HepG2 (cell line): ENCODE measurements around the gene RECK. TPM values are rescaled to one million over a fixed set of nuclear protein-coding genes. Genes with fewer than 3 reads are reported as not detected.
"Not testable (repeated sequence)": the region's sequence is repeated elsewhere in the genome, so short reads cannot be mapped to it uniquely, and the experiment has no call there.

ENCODE experiments used
- ATAC-seq: fragments of 200-7000 bp; cut with Tn5 transposase; 3 replicates; pipeline ENCODE4 v1.9.1; 2020; ENCODE audit warnings: mild to moderate bottlenecking, moderate library complexity
- BruUV-seq: library from RNA; stranded (reverse); fragments of 400-500 nt; replicated peaks from 2 replicates; lab custom pipeline; 2021; lab: Mats Ljungman, UMichigan
- CTCF ChIA-PET: fragments of 300-600 bp; formaldehyde crosslinking; extraction: SDS; loops from one replicate; lab custom pipeline; 2021; ENCODE audit warnings: low total read pairs, inconsistent platforms, low intra/inter-chr PET ratio; lab: Yijun Ruan, JAX
- POLR2A ChIA-PET: fragments of 350-600 bp; sonication (Branson Sonifier 250); formaldehyde crosslinking; loops from one replicate; lab custom pipeline; 2020; ENCODE audit warnings: antibody characterized with exemption, inconsistent platforms; lab: Yijun Ruan, JAX
- DNase-seq: peaks from one replicate; pipeline ENCODE4 v3.0.0-alpha.2; 2015; ENCODE audit warnings: low spot score
- FAIRE-seq: peaks from 3 replicates; lab custom pipeline; 2011; peaks lifted over from hg19 to GRCh38; lab: Jason Lieb, UNC
- H2AFZ ChIP-seq: one replicate; pipeline ENCODE4 v1.6.1; 2011; ENCODE audit warnings: low read length, inconsistent platforms
- H3K27ac ChIP-seq: fragments of 300-600 bp; 3 replicates; pipeline ENCODE4 v1.8.0; 2011; ENCODE audit warnings: mixed run types, mild to moderate bottlenecking, mixed read lengths, low read length, inconsistent platforms; ENCODE audit not compliant: insufficient read depth; ENCODE audit errors: extremely low read length
- H3K27me3 ChIP-seq, 2 experiments: fragments of 200-600 bp in 1 of 2; 2 replicates in 1 of 2; 3 replicates in 1 of 2; pipeline versions ENCODE4 v1.6.0 to v1.8.0; 2011; ENCODE audit warnings: low read length in 2 of 2, mild to moderate bottlenecking in 2 of 2, moderate library complexity in 2 of 2, inconsistent platforms in 1 of 2; ENCODE audit not compliant: insufficient read depth in 2 of 2, control insufficient read depth in 1 of 2
- H3K36me3 ChIP-seq, 2 experiments: fragments of 200-600 bp in 1 of 2; replicated peaks in 1 of 2; 2 replicates in 1 of 2; 3 replicates in 1 of 2; pipeline versions ENCODE4 v1.5.1 to v1.8.0; 2011; ENCODE audit warnings: low read length in 2 of 2, inconsistent platforms in 1 of 2; ENCODE audit not compliant: insufficient read depth in 2 of 2, control insufficient read depth in 1 of 2
- H3K4me1 ChIP-seq: 2 replicates; pipeline ENCODE4 v1.5.1; 2012; ENCODE audit warnings: low read length, inconsistent platforms; ENCODE audit not compliant: insufficient read depth
- H3K4me2 ChIP-seq: 2 replicates; pipeline ENCODE4 v1.6.0; 2011; ENCODE audit warnings: low read depth, low read length, inconsistent platforms
- H3K4me3 ChIP-seq, 3 experiments: fragments of 200-600 bp in 1 of 3; sonication (generic), shearing (Covaris generic) in 1 of 3; replicated peaks in 1 of 3; 2 replicates each; pipeline ENCODE4 v1.5.1; 2011 to 2016; ENCODE audit warnings: low read length in 3 of 3, inconsistent platforms in 2 of 3, low read depth in 2 of 3, mild to moderate bottlenecking in 2 of 3, control low read depth in 1 of 3, mixed read lengths in 1 of 3; ENCODE audit not compliant: insufficient read depth in 1 of 3
- H3K79me2 ChIP-seq: one replicate; pipeline ENCODE4 v1.6.1; 2011; ENCODE audit warnings: low read length, inconsistent platforms; ENCODE audit not compliant: insufficient read depth
- H3K9ac ChIP-seq: 2 replicates; pipeline ENCODE4 v1.6.0; 2011; ENCODE audit warnings: mild to moderate bottlenecking, low read depth, low read length, inconsistent platforms; ENCODE audit not compliant: insufficient read depth
- H3K9me3 ChIP-seq: 2 replicates; pipeline ENCODE4 v1.5.1; 2012; ENCODE audit warnings: mild to moderate bottlenecking, low read length
- H4K20me1 ChIP-seq: 2 replicates; pipeline ENCODE4 v1.6.0; 2011; ENCODE audit warnings: inconsistent platforms, mild to moderate bottlenecking, low read length, moderate library complexity; ENCODE audit not compliant: insufficient read depth
- BCL6 ChIP-seq: IDR thresholded peaks from 2 replicates; pipeline ENCODE4 v1.6.1; 2016; ENCODE audit warnings: missing genetic modification reagents, missing compliant biosample characterization
- PHB2 ChIP-seq: fragments of 450-650 bp; IDR thresholded peaks from 2 replicates; pipeline ENCODE4 v1.6.1; 2018; ENCODE audit not compliant: partially characterized antibody
- WGBS: methylation state at CpG from one replicate; pipeline ENCODE4 v1.1.6; 2017; ENCODE audit warnings: low lambda C conversion rate; 5-methylcytosine and 5-hydroxymethylcytosine counted together
- in situ Hi-C: cut with HindIII; loops from 2 replicates; pipeline ENCODE4 v1.10.0; 2017; ENCODE audit warnings: low pct_unique_long_range_greater_than_20kb; ENCODE audit not compliant: extremely low pct_ligation_motif_present
- intact Hi-C: fragments of 100-400 bp; cut with micrococcal nuclease; formaldehyde crosslinking; loops from one replicate; pipeline ENCODE4 v1.10.0; 2022; ENCODE audit not compliant: unreplicated experiment
- polyA plus RNA-seq, 8 experiments: library from polyadenylated mRNA; depleted of rRNA in 3 of 8; stranded (reverse) in 7 of 8; unstranded in 1 of 8; fragments of >200 nt; fragmentation: Illumina TruSeq in 4 of 8; extraction: Trizol in 4 of 8; gene quantifications; 2 replicates each; pipeline versions ENCODE4 v1.2.1 to v1.2.3, GENCODE V29; 2011 to 2016; ENCODE audit warnings: low read depth in 4 of 8, missing spikeins in 1 of 8, mixed read lengths in 1 of 8; ENCODE audit not compliant: insufficient read depth in 1 of 8
- total RNA-seq, 5 experiments: library from RNA; depleted of rRNA; stranded (reverse); fragments of >200 nt; fragmentation: Illumina TruSeq; extraction: Trizol; gene quantifications; 2 replicates each; pipeline ENCODE4 v1.2.3, GENCODE V29; 2016; ENCODE audit warnings: low read depth in 1 of 5

Gene RECK
- total and polyA plus RNA-seq, 2 of the 13 experiments (the other 11 are each of a cell fraction or from before 2014, with no cell fraction given) = 3.1 to 4.8 TPM

- Histone ChIP-seq H3K4me3 (no peak overlapping the region), H3K27ac (no peak overlapping the region), H3K9me3 (no peaks in the 10 kb centered on the region), H3K4me2 (no peak overlapping the region), H4K20me1 (no peaks in the 10 kb centered on the region), H3K27me3 (peaks cover 0 to 4% of the 10 kb centered on the region in 2 experiments; a peak in 1 of 5 replicates), H2AFZ (no peak overlapping the region), H3K4me1 (peaks cover 9% of the 10 kb centered on the region; the same call in 1 of the 2 replicates), H3K36me3 (no peaks in the 10 kb centered on the region)
- CTCF ChIA-PET = no interaction called here
- intact Hi-C loops (no loop called here), in situ Hi-C loops (no loop called here)
- ATAC-seq = no peak
- no peak for FAIRE-seq
- WGBS = 67% methylated on average over 7 of the region's 7 CpGs
- DNase-seq = no peak
- POLR2A ChIA-PET = no interaction called here
- no peak for TF ChIP-seq PHB2
- no peak for TF ChIP-seq BCL6
- TF ChIP-seq, all 625 proteins: peak for 0
- Histone ChIP-seq H3K9ac (no peak overlapping the region), H3K79me2 (no peaks in the 10 kb centered on the region)
- BruUV-seq = no TSS peak
These were observed 122.2 kb downstream of the RECK start for GRCh38 chr9:36158917-36159316.

- BruUV-seq, H3K4me3 ChIP-seq, H3K4me1 ChIP-seq, H3K9me3 ChIP-seq, FAIRE-seq, H3K27me3 ChIP-seq, ATAC-seq, CTCF ChIA-PET, intact Hi-C loops, in situ Hi-C loops, DNase-seq, H2AFZ ChIP-seq, H4K20me1 ChIP-seq, H3K79me2 ChIP-seq, H3K9ac ChIP-seq, H3K4me2 ChIP-seq, POLR2A ChIA-PET, H3K27ac ChIP-seq, H3K36me3 ChIP-seq: not testable (repeated sequence)
- 34% methylated on average over 4 of the region's 4 CpGs for WGBS
These were observed 122.8 kb downstream of the RECK start for GRCh38 chr9:36159509-36159908.

DNA sequence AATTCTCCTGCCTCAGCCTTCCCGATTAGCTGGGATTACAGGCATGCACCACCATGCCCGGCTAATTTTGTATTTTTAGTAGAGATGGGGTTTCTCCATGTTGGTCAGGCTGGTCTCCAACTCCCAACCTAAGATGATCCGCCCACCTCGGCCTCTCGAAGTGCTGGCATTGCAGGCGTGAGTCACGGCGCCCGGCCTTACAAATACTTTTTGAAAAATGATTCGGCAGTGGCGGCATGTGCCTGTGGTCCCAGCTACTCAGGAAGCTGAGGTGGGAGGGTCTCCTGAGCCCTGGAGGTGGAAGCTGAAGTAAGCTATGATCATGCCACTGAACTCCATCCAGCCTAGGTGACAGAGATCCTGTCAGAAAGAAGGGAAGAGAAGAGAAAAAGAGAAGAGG, 123.4 kb downstream of the RECK start:
- intact Hi-C loops, ATAC-seq, FAIRE-seq: not testable (repeated sequence)

More for the DNA sequence above, 123.4 kb downstream of the RECK start:
- in situ Hi-C loops, H3K79me2 ChIP-seq, H3K4me3 ChIP-seq, CTCF ChIA-PET, H3K27ac ChIP-seq, H3K4me2 ChIP-seq, H2AFZ ChIP-seq, DNase-seq, H3K36me3 ChIP-seq, BruUV-seq, H4K20me1 ChIP-seq, POLR2A ChIA-PET, H3K9ac ChIP-seq, H3K4me1 ChIP-seq, H3K9me3 ChIP-seq, H3K27me3 ChIP-seq: not testable (repeated sequence)
- WGBS = 51% methylated on average over 10 of the region's 11 CpGs
